ENCODE measurements around the gene SHANK3. TPM values are rescaled to one million over a fixed set of nuclear protein-coding genes. Genes with fewer than 3 reads are reported as not detected.

The SHANK3 gene
- polyA plus RNA-seq, 3 donors = 6.3 to 80.5 (median 33.1) TPM

DNA sequence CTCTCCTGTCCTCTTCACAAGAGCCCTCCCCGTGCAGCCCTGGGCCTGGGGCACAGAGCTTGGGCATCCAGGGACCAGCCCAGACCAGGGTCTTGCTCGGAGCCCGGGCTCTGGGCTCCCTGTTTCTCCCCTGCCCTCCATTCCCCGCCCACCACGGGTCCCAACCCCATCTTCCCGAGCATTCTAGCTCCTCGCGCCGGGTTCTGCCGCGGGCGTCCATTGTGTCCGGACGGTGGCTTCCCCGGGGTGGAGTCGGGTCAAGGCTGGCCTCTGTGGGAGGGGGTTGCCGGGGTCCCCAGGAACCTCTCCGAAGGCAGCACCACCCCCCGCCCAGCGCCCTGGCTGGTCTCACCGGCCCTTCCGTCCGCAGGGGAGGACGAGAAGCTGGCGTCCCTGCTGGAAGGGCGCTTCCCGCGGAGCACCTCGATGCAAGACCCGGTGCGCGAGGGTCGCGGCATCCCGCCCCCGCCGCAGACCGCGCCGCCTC, 47.2 kb downstream of the SHANK3 start:
- 27 to 60% (median 57%) methylated on average over 26 to 40 of the region's 40 CpGs for WGBS, 3 donors
- H3K27ac ChIP-seq (ENCODE audit: low read depth, low read length) = no peak overlapping the region

DNA sequence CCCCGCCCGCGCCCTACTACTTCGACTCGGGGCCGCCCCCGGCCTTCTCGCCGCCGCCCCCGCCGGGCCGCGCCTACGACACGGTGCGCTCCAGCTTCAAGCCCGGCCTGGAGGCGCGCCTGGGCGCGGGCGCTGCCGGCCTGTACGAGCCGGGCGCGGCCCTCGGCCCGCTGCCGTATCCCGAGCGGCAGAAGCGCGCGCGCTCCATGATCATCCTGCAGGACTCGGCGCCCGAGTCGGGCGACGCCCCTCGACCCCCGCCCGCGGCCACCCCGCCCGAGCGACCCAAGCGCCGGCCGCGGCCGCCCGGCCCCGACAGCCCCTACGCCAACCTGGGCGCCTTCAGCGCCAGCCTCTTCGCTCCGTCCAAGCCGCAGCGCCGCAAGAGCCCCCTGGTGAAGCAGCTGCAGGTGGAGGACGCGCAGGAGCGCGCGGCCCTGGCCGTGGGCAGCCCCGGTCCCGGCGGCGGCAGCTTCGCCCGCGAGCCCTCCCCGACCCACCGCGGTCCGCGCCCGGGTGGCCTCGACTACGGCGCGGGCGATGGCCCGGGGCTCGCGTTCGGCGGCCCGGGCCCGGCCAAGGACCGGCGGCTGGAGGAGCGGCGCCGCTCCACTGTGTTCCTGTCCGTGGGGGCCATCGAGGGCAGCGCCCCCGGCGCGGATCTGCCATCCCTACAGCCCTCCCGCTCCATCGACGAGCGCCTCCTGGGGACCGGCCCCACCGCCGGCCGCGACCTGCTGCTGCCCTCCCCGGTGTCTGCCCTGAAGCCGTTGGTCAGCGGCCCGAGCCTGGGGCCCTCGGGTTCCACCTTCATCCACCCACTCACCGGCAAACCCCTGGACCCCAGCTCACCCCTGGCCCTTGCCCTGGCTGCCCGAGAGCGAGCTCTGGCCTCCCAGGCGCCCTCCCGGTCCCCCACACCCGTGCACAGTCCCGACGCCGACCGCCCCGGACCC, 48.0 kb downstream of the SHANK3 start:
- no peak overlapping the region for H3K27ac ChIP-seq (ENCODE audit: low read depth, low read length)
- WGBS, 3 donors = 30 to 71% (median 60%) methylated on average over 99 to 132 of the region's 132 CpGs

- 77 to 85% (median 84%) methylated on average over 31 to 32 of the region's 32 CpGs for WGBS, 3 donors
- H3K27ac ChIP-seq (ENCODE audit: low read depth, low read length) = no peak overlapping the region
Measured at GRCh38 chr22:50721257-50721844, 48.7 kb downstream of the SHANK3 start.

DNA sequence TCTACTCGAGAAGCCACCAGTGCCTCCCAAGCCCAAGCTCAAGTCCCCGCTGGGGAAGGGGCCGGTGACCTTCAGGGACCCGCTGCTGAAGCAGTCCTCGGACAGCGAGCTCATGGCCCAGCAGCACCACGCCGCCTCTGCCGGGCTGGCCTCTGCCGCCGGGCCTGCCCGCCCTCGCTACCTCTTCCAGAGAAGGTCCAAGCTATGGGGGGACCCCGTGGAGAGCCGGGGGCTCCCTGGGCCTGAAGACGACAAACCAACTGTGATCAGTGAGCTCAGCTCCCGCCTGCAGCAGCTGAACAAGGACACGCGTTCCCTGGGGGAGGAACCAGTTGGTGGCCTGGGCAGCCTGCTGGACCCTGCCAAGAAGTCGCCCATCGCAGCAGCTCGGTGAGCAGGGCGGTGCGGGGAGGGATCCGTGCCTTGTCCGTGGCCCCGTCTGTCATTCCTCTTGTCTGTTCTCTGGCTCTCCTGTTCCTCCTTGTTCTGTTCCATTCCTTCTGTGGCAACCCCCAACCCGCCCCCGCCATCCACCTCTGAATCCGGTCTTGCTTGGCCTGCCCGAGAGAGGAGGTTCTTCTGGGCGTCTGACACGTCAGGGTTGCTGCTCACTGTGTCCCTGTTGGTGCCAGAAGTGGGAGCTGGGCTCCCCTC, 49.6 kb downstream of the SHANK3 start:
- no peak overlapping the region for H3K27ac ChIP-seq (ENCODE audit: low read depth, low read length)
- 91 to 92% (median 92%) methylated on average over 33 of the region's 33 CpGs for WGBS, 3 donors

Other genes with a start within 250 kb of the SHANK3 start
- 10 to 100 TPM; 36.5 to 41.9 (median 41.8) TPM for gene SBF1, start 197.8 kb upstream of the SHANK3 start, polyA plus RNA-seq
- 1 to 10 TPM in 1 of 3 donors, under 1 TPM in 1, not detected in 1; 0.31 to 6.1 TPM for gene ADM2, start 191.3 kb upstream of the SHANK3 start, polyA plus RNA-seq
- gene MIOX, start 186.0 kb upstream of the SHANK3 start, polyA plus RNA-seq = under 1 TPM in 1 of 3 donors, not detected in 2; 0.38 TPM
- gene LMF2, start 165.1 kb upstream of the SHANK3 start, polyA plus RNA-seq = 10 to 100 TPM; 49.6 to 95.8 (median 64.7) TPM
- 10 to 100 TPM; 23.6 to 35.0 (median 31.3) TPM for gene NCAPH2, start 164.6 kb upstream of the SHANK3 start, polyA plus RNA-seq
- gene SCO2, start 147.2 kb upstream of the SHANK3 start, polyA plus RNA-seq = 1 to 10 TPM; 2.2 to 8.8 (median 2.3) TPM
- gene TYMP, start 142.8 kb upstream of the SHANK3 start, polyA plus RNA-seq = 100 to 1,000 TPM in 1 of 3 donors, 10 to 100 TPM in 2; 49.1 to 162 (median 75.1) TPM
- under 1 TPM; 0.11 to 0.23 (median 0.21) TPM for gene KLHDC7B, start 126.9 kb upstream of the SHANK3 start, polyA plus RNA-seq
- gene SYCE3, start 109.9 kb upstream of the SHANK3 start, polyA plus RNA-seq = not detected
- gene CPT1B, start 94.4 kb upstream of the SHANK3 start, polyA plus RNA-seq = 10 to 100 TPM; 13.4 to 30.4 (median 13.5) TPM
- gene CHKB, start 90.0 kb upstream of the SHANK3 start, polyA plus RNA-seq = 100 to 1,000 TPM in 1 of 3 donors, 10 to 100 TPM in 2; 39.2 to 137 (median 65.2) TPM
- gene MAPK8IP2, start 72.0 kb upstream of the SHANK3 start, polyA plus RNA-seq = 1 to 10 TPM in 2 of 3 donors, under 1 TPM in 1; 0.67 to 2.7 (median 2.0) TPM
- gene ARSA, start 44.7 kb upstream of the SHANK3 start, polyA plus RNA-seq = 10 to 100 TPM; 24.9 to 56.2 (median 44.1) TPM
- 1 to 10 TPM in 2 of 3 donors, under 1 TPM in 1; 0.25 to 3.6 (median 1.1) TPM for gene ACR, start 65.4 kb downstream of the SHANK3 start, polyA plus RNA-seq
- 10 to 100 TPM; 11.7 to 18.1 (median 16.7) TPM for gene RABL2B, start 110.8 kb downstream of the SHANK3 start, polyA plus RNA-seq